Lower leg skin (tissue), 3 donors: Measurements from ENCODE around the gene TFEB.

Experiments used
- CTCF ChIP-seq, 3 donors: fragments of 450-650 bp; IDR thresholded peaks; one replicate each; pipeline ENCODE4 v1.5.1; 2016; ENCODE audit warnings: antibody characterized with exemption in 3 of 3, mild to moderate bottlenecking in 3 of 3, moderate library complexity in 2 of 3
- POLR2A ChIP-seq, 2 donors: fragments of 450-650 bp; IDR thresholded peaks; one replicate each; pipeline ENCODE4 v1.6.1; 2016 to 2017; ENCODE audit warnings: antibody characterized with exemption in 2 of 2, mild to moderate bottlenecking in 1 of 2, moderate library complexity in 1 of 2

- TF ChIP-seq CTCF (IDR thresholded peaks at IDR 0.05) (no peak), POLR2A (IDR thresholded peaks at IDR 0.05) (no peak)
Observed at GRCh38 chr6:41646026-41646795, 89.2 kb downstream of the TFEB start.
